Measurements from ENCODE around the gene MMP3. TPM values are rescaled to one million over a fixed set of nuclear protein-coding genes. Genes with fewer than 3 reads are reported as not detected.

MMP3 gene
- total RNA-seq, 1 experiment from 2014 or later = not detected

- Histone ChIP-seq H3K79me2 (ENCODE audit: insufficient read depth, low read length) (no peaks in the 10 kb centered on the region), H3K9ac (ENCODE audit: low read length) (no peak overlapping the region), H3K9me3 (ENCODE audit: control insufficient read depth in 1 of 2, insufficient read depth in 1 of 2, low read depth in 1 of 2, low read length in 2 of 2) (no peaks in the 10 kb centered on the region), H3K4me1 (ENCODE audit: control insufficient read depth in 1 of 2, insufficient read depth in 2 of 2, low read length in 2 of 2) (no peaks in the 10 kb centered on the region), H4K20me1 (ENCODE audit: insufficient read depth) (no peaks in the 10 kb centered on the region), H3K27ac (ENCODE audit: low read depth, low read length) (no peak overlapping the region), H3K27me3 (ENCODE audit: insufficient read depth, low read length) (no peaks in the 10 kb centered on the region), H3K9me2 (ENCODE audit: insufficient read depth) (no peaks in the 10 kb centered on the region), H2AFZ (ENCODE audit: low read depth, low read length, poor library complexity, severe bottlenecking) (no peak overlapping the region), H3K36me3 (ENCODE audit: control insufficient read depth in 1 of 2, insufficient read depth in 2 of 2, low read length in 2 of 2) (no peaks in the 10 kb centered on the region), H3K4me3 (replicated peaks in 1 of 2; ENCODE audit: low read depth in 1 of 2, low read length in 2 of 2) (no peak overlapping the region), H3K4me2 (ENCODE audit: low read length) (no peak overlapping the region)
- RAD21 ChIA-PET (ENCODE audit: low non-redundant PET in 1 of 2, low total read pairs in 2 of 2, uncharacterized antibody in 2 of 2, unreplicated experiment in 2 of 2) = no interaction called here
- intact Hi-C loops (cut with micrococcal nuclease) = no loop called here
- TF ChIP-seq, protein P1, sequence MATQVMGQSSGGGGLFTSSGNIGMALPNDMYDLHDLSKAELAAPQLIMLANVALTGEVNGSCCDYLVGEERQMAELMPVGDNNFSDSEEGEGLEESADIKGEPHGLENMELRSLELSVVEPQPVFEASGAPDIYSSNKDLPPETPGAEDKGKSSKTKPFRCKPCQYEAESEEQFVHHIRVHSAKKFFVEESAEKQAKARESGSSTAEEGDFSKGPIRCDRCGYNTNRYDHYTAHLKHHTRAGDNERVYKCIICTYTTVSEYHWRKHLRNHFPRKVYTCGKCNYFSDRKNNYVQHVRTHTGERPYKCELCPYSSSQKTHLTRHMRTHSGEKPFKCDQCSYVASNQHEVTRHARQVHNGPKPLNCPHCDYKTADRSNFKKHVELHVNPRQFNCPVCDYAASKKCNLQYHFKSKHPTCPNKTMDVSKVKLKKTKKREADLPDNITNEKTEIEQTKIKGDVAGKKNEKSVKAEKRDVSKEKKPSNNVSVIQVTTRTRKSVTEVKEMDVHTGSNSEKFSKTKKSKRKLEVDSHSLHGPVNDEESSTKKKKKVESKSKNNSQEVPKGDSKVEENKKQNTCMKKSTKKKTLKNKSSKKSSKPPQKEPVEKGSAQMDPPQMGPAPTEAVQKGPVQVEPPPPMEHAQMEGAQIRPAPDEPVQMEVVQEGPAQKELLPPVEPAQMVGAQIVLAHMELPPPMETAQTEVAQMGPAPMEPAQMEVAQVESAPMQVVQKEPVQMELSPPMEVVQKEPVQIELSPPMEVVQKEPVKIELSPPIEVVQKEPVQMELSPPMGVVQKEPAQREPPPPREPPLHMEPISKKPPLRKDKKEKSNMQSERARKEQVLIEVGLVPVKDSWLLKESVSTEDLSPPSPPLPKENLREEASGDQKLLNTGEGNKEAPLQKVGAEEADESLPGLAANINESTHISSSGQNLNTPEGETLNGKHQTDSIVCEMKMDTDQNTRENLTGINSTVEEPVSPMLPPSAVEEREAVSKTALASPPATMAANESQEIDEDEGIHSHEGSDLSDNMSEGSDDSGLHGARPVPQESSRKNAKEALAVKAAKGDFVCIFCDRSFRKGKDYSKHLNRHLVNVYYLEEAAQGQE (IDR thresholded peaks at IDR 0.05; ENCODE audit: low read depth) = no peak
- TF ChIP-seq TCF7L2 (IDR thresholded peaks at IDR 0.05; ENCODE audit: borderline replicate concordance, extremely low read depth, insufficient read depth, insufficient read length) (no peak), POLR2AphosphoS5 (IDR thresholded peaks at IDR 0.05; ENCODE audit: low read depth, low read length) (no peak), JUND (IDR thresholded peaks at IDR 0.05) (no peak), EZH2 (IDR thresholded peaks at IDR 0.05) (no peak)
- BruUV-seq (replicated peaks) = no TSS peak
- ATAC-seq = no peak
- CTCF ChIA-PET = no interaction called here
- POLR2A ChIA-PET = no interaction called here
- DNase-seq (ENCODE audit: low read depth, low spot score) = no peak
Measured at GRCh38 chr11:102832612-102833011, 10.8 kb downstream of the MMP3 start.

All from HCT116 (cell line).